Measurements from ENCODE around the gene BIRC6.

DNA sequence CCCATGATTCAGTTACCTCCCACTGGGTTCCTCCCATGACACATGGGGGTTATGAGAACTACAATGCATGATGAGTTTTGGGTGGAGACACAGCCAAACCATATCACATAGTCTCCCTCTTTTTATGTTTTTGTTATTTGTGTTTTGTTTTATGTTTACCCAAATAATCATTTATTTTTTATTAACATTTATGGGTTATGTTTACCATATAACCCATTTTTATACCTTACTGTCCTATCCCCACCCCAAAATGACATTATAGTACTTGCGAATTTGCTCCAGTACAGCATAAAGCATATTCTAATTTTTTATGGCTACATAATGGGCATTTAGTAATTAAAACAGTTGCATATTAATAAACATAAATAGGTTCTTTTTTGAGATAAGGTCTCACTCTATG lies 209.1 kb downstream of the BIRC6 start:
- TF ChIP-seq, protein P1, sequence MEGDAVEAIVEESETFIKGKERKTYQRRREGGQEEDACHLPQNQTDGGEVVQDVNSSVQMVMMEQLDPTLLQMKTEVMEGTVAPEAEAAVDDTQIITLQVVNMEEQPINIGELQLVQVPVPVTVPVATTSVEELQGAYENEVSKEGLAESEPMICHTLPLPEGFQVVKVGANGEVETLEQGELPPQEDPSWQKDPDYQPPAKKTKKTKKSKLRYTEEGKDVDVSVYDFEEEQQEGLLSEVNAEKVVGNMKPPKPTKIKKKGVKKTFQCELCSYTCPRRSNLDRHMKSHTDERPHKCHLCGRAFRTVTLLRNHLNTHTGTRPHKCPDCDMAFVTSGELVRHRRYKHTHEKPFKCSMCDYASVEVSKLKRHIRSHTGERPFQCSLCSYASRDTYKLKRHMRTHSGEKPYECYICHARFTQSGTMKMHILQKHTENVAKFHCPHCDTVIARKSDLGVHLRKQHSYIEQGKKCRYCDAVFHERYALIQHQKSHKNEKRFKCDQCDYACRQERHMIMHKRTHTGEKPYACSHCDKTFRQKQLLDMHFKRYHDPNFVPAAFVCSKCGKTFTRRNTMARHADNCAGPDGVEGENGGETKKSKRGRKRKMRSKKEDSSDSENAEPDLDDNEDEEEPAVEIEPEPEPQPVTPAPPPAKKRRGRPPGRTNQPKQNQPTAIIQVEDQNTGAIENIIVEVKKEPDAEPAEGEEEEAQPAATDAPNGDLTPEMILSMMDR (conservative IDR thresholded peaks at IDR 0.05 in 1 of 2, IDR thresholded peaks at IDR 0.05 in 1 of 2; ENCODE audit: low read depth in 1 of 2, low read length in 2 of 2) = no peak
- no peak for TF ChIP-seq EZH2 (IDR thresholded peaks at IDR 0.05; ENCODE audit: low read length, missing control alignments)

Measured in fibroblast of lung (primary cell).